Measurements from ENCODE around the gene MGP.

Gene MGP

GRCh38 chr12:14885718-14886221 lies at the start of gene MGP:
TSS of gene MGP (minus strand) at chr12:14885854. CDS start at chr12:14885791, 63 bp downstream.
- DNase-seq (ENCODE audit: extremely low read depth, low read depth): no peak
- TF ChIP-seq CTCF (IDR thresholded peaks at IDR 0.05; ENCODE audit: low read depth, low read length, missing control alignments): no peak
- peak within 1 kb of the TSS; percentile 7; the same call in 1 of the 2 replicates for H3K4me3 ChIP-seq (replicated peaks; ENCODE audit: low read depth, low read length)

GRCh38 chr12:14935031-14935430 lies 49.4 kb upstream of the MGP start:
- TF ChIP-seq CTCF (IDR thresholded peaks at IDR 0.05; ENCODE audit: low read depth, low read length, missing control alignments): no peak
- DNase-seq (ENCODE audit: extremely low read depth, low read depth): no peak
- no peak overlapping the region for H3K4me3 ChIP-seq (replicated peaks; ENCODE audit: low read depth, low read length)

GRCh38 chr12:14934511-14934910 lies 48.9 kb upstream of the MGP start:
- no peak overlapping the region for H3K4me3 ChIP-seq (replicated peaks; ENCODE audit: low read depth, low read length)
- no peak for DNase-seq (ENCODE audit: extremely low read depth, low read depth)
- no peak for TF ChIP-seq CTCF (IDR thresholded peaks at IDR 0.05; ENCODE audit: low read depth, low read length, missing control alignments)

GRCh38 chr12:14931791-14932560 lies 46.3 kb upstream of the MGP start:
- no peak for TF ChIP-seq CTCF (IDR thresholded peaks at IDR 0.05; ENCODE audit: low read depth, low read length, missing control alignments)
- no peak for DNase-seq (ENCODE audit: extremely low read depth, low read depth)
- no peak overlapping the region for H3K4me3 ChIP-seq (replicated peaks; ENCODE audit: low read depth, low read length)

GRCh38 chr12:14931359-14931758 lies 45.7 kb upstream of the MGP start:
- TF ChIP-seq CTCF (IDR thresholded peaks at IDR 0.05; ENCODE audit: low read depth, low read length, missing control alignments): no peak
- DNase-seq (ENCODE audit: extremely low read depth, low read depth): peak; percentile 36
- no peak overlapping the region for H3K4me3 ChIP-seq (replicated peaks; ENCODE audit: low read depth, low read length)

- DNase-seq (ENCODE audit: extremely low read depth, low read depth): no peak
- TF ChIP-seq CTCF (IDR thresholded peaks at IDR 0.05; ENCODE audit: low read depth, low read length, missing control alignments): no peak
- H3K4me3 ChIP-seq (replicated peaks; ENCODE audit: low read depth, low read length): no peak overlapping the region
Observed at GRCh38 chr12:14930299-14930698, 44.6 kb upstream of the MGP start.

All from HFF-Myc (cell line).